HL-60 (cell line): ENCODE measurements around the gene SMAD4.

Source experiments
- DNase-seq, 2 experiments: peaks; one replicate each; pipeline ENCODE4 v3.0.0-alpha.2; 2010 to 2020; ENCODE audit warnings: low read depth in 1 of 2, low spot score in 1 of 2
- H3K27ac ChIP-seq: fragments of 250-450 bp; sonication (Bioruptor Pico); replicated peaks from 2 replicates; pipeline ENCODE4 v1.5.1; 2020; ENCODE audit warnings: mild to moderate bottlenecking, moderate library complexity
- H3K27me3 ChIP-seq: fragments of 250-450 bp; sonication (Bioruptor Pico); 2 replicates; pipeline ENCODE4 v1.5.1; 2021; ENCODE audit warnings: mild to moderate bottlenecking, moderate library complexity; ENCODE audit not compliant: insufficient read depth, poor library complexity, severe bottlenecking
- H3K4me3 ChIP-seq: replicated peaks from 2 replicates; pipeline ENCODE4 v1.5.1; 2011; ENCODE audit warnings: mild to moderate bottlenecking, control low read depth, low read length; ENCODE audit not compliant: insufficient read depth
- GABPA ChIP-seq: IDR thresholded peaks from 2 replicates; pipeline ENCODE4 v1.6.1; 2012; ENCODE audit warnings: low read depth
- POLR2AphosphoS5 ChIP-seq: IDR thresholded peaks from 2 replicates; pipeline ENCODE4 v1.6.1; 2012; ENCODE audit warnings: low read depth
- REST ChIP-seq: IDR thresholded peaks from 2 replicates; pipeline ENCODE4 v1.6.1; 2012; ENCODE audit warnings: low read depth; ENCODE audit not compliant: insufficient replicate concordance
- SPI1 ChIP-seq: IDR thresholded peaks from 2 replicates; pipeline ENCODE4 v1.6.1; 2012; ENCODE audit warnings: low read depth, mild to moderate bottlenecking, borderline replicate concordance
- TF ChIP-seq, protein P1 (sequence below): IDR thresholded peaks from one replicate; pipeline ENCODE4 v1.5.1; 2011; ENCODE audit warnings: low read length, control low read depth, inconsistent platforms; ENCODE audit not compliant: insufficient read depth

SMAD4 gene

GRCh38 chr18:51097021-51097822, 67.2 kb downstream of the SMAD4 start:
- Histone ChIP-seq H3K4me3 (no peak overlapping the region), H3K27me3 (no peaks in the 10 kb centered on the region), H3K27ac (no peak overlapping the region)
- TF ChIP-seq REST (no peak), POLR2AphosphoS5 (no peak), GABPA (no peak), SPI1 (no peak)
- TF ChIP-seq, protein P1, sequence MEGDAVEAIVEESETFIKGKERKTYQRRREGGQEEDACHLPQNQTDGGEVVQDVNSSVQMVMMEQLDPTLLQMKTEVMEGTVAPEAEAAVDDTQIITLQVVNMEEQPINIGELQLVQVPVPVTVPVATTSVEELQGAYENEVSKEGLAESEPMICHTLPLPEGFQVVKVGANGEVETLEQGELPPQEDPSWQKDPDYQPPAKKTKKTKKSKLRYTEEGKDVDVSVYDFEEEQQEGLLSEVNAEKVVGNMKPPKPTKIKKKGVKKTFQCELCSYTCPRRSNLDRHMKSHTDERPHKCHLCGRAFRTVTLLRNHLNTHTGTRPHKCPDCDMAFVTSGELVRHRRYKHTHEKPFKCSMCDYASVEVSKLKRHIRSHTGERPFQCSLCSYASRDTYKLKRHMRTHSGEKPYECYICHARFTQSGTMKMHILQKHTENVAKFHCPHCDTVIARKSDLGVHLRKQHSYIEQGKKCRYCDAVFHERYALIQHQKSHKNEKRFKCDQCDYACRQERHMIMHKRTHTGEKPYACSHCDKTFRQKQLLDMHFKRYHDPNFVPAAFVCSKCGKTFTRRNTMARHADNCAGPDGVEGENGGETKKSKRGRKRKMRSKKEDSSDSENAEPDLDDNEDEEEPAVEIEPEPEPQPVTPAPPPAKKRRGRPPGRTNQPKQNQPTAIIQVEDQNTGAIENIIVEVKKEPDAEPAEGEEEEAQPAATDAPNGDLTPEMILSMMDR: no peak
- no peak for DNase-seq

GRCh38 chr18:51098082-51098481, 68.1 kb downstream of the SMAD4 start:
- Histone ChIP-seq H3K27ac (no peak overlapping the region), H3K4me3 (no peak overlapping the region), H3K27me3 (no peaks in the 10 kb centered on the region)
- TF ChIP-seq GABPA: no peak
- TF ChIP-seq SPI1: no peak
- no peak for TF ChIP-seq REST
- TF ChIP-seq, protein P1: no peak
- TF ChIP-seq POLR2AphosphoS5: no peak
- DNase-seq: no peak

- TF ChIP-seq POLR2AphosphoS5 (no peak), SPI1 (no peak), REST (no peak), GABPA (no peak)
- TF ChIP-seq, protein P1: no peak
- Histone ChIP-seq H3K4me3 (no peak overlapping the region), H3K27ac (no peak overlapping the region), H3K27me3 (no peaks in the 10 kb centered on the region)
- no peak for DNase-seq
These were observed 68.5 kb downstream of the SMAD4 start for GRCh38 chr18:51098513-51098912.
